Loucy (cell line): ENCODE data around the gene GRM2.

Source experiments
- H2AFZ ChIP-seq: fragments of 200-600 bp; sonication (generic); 2 replicates; pipeline ENCODE4 v1.6.0; 2016; ENCODE audit warnings: antibody characterized with exemption, mild to moderate bottlenecking, low read length, moderate library complexity
- H3F3A ChIP-seq: fragments of 200-600 bp; 2 replicates; pipeline ENCODE4 v1.6.0; 2016; ENCODE audit warnings: antibody characterized with exemption, low read depth, mild to moderate bottlenecking
- H3K27me3 ChIP-seq: fragments of 200-600 bp; sonication (generic); 2 replicates; pipeline ENCODE4 v1.6.1; 2014; ENCODE audit warnings: low read length, mild to moderate bottlenecking; ENCODE audit not compliant: insufficient read depth, poor library complexity, severe bottlenecking
- H3K36me3 ChIP-seq: fragments of 200-600 bp; sonication (generic); 2 replicates; pipeline ENCODE4 v1.6.1; 2016; ENCODE audit warnings: low read length; ENCODE audit not compliant: insufficient read depth
- H3K4me1 ChIP-seq: fragments of 200-600 bp; sonication (generic); 2 replicates; pipeline ENCODE4 v1.5.1; 2014; ENCODE audit warnings: low read length, mild to moderate bottlenecking; ENCODE audit not compliant: insufficient read depth, poor library complexity, severe bottlenecking
- H3K4me2 ChIP-seq: fragments of 200-600 bp; sonication (generic); 2 replicates; pipeline ENCODE4 v1.6.0; 2014; ENCODE audit warnings: antibody characterized with exemption, low read length, low read depth, mild to moderate bottlenecking; ENCODE audit not compliant: poor library complexity, severe bottlenecking
- H3K4me3 ChIP-seq: fragments of 200-600 bp; sonication (generic); 2 replicates; pipeline ENCODE4 v1.5.1; 2014; ENCODE audit warnings: low read length, mild to moderate bottlenecking, mixed read lengths; ENCODE audit not compliant: poor library complexity, severe bottlenecking
- H3K79me2 ChIP-seq: fragments of 200-600 bp; sonication (generic); 2 replicates; pipeline ENCODE4 v1.6.1; 2014; ENCODE audit warnings: low read length; ENCODE audit not compliant: insufficient read depth
- H3K9ac ChIP-seq: fragments of 200-600 bp; sonication (generic); 2 replicates; pipeline ENCODE4 v1.6.0; 2014; ENCODE audit warnings: mild to moderate bottlenecking, low read depth, low read length, moderate library complexity; ENCODE audit not compliant: poor library complexity, severe bottlenecking
- H3K9me2 ChIP-seq: fragments of 200-600 bp; sonication (generic); replicated peaks from 2 replicates; pipeline ENCODE4 v1.6.1; 2016; ENCODE audit warnings: low read depth, low read length, mixed read lengths
- H3K9me3 ChIP-seq: fragments of 200-600 bp; sonication (generic); 2 replicates; pipeline ENCODE4 v1.6.1; 2014; ENCODE audit warnings: mild to moderate bottlenecking, antibody characterized with exemption, low read length, low read depth; ENCODE audit not compliant: insufficient read depth
- H4K20me1 ChIP-seq: fragments of 200-600 bp; sonication (generic); 2 replicates; pipeline ENCODE4 v1.6.0; 2014; ENCODE audit warnings: antibody characterized with exemption, low read length, mild to moderate bottlenecking; ENCODE audit not compliant: insufficient read depth, poor library complexity, severe bottlenecking
- CTCF ChIP-seq: fragments of 200-600 bp; sonication (generic); conservative IDR thresholded peaks from 2 replicates; pipeline ENCODE4 v1.5.1; 2014; ENCODE audit warnings: mild to moderate bottlenecking, antibody characterized with exemption, low read length
- EZH2phosphoT487 ChIP-seq: fragments of 200-600 bp; IDR thresholded peaks from 2 replicates; pipeline ENCODE4 v1.6.1; 2018; ENCODE audit warnings: antibody characterized with exemption, mild to moderate bottlenecking, moderate library complexity, borderline replicate concordance

Gene GRM2

GRCh38 chr3:51718547-51719409 lies 11.9 kb downstream of the GRM2 start:
- Histone ChIP-seq H3K9ac (no peak overlapping the region), H2AFZ (no peak overlapping the region)

GRCh38 chr3:51719410-51720025 lies 12.7 kb downstream of the GRM2 start:
- Histone ChIP-seq H3K79me2 (no peaks in the 10 kb centered on the region), H3K27me3 (no peaks in the 10 kb centered on the region), H3K4me2 (peak overlapping the region; percentile 9), H3K9ac (no peak overlapping the region), H3K9me3 (no peaks in the 10 kb centered on the region), H3K4me1 (peaks cover 20% of the 10 kb centered on the region), H4K20me1 (no peaks in the 10 kb centered on the region), H3K9me2 (no peaks in the 10 kb centered on the region), H3K36me3 (no peaks in the 10 kb centered on the region), H3F3A (no peaks in the 10 kb centered on the region), H3K4me3 (no peak overlapping the region), H2AFZ (peak overlapping the region; percentile 74; the same call in 1 of the 2 replicates)
- TF ChIP-seq CTCF (peak; percentile 8), EZH2phosphoT487 (no peak)

More at GRCh38 chr3:51718547-51719409, 11.9 kb downstream of the GRM2 start:
- peaks cover 20% of the 10 kb centered on the region for H3K4me1 ChIP-seq
- no peaks in the 10 kb centered on the region for H3F3A ChIP-seq
- no peaks in the 10 kb centered on the region for H3K27me3 ChIP-seq
- no peaks in the 10 kb centered on the region for H4K20me1 ChIP-seq
- TF ChIP-seq EZH2phosphoT487 (no peak), CTCF (peak; percentile 99)
- no peak overlapping the region for H3K4me3 ChIP-seq
- H3K9me3 ChIP-seq = no peaks in the 10 kb centered on the region
- H3K9me2 ChIP-seq = no peaks in the 10 kb centered on the region
- H3K4me2 ChIP-seq = peak overlapping the region; percentile 9
- H3K36me3 ChIP-seq = no peaks in the 10 kb centered on the region
- H3K79me2 ChIP-seq = no peaks in the 10 kb centered on the region

- H3K9me3 ChIP-seq = no peaks in the 10 kb centered on the region
- no peak overlapping the region for H3K4me2 ChIP-seq
- H2AFZ ChIP-seq = peak overlapping the region; percentile 84
- H3K9ac ChIP-seq = no peak overlapping the region
- no peak overlapping the region for H3K4me3 ChIP-seq
- H3K9me2 ChIP-seq = no peaks in the 10 kb centered on the region
- no peak for TF ChIP-seq EZH2phosphoT487
- TF ChIP-seq CTCF = no peak
- no peaks in the 10 kb centered on the region for H3F3A ChIP-seq
- peaks cover 20% of the 10 kb centered on the region for H3K4me1 ChIP-seq
- no peaks in the 10 kb centered on the region for H3K79me2 ChIP-seq
- no peaks in the 10 kb centered on the region for H3K36me3 ChIP-seq
- H4K20me1 ChIP-seq = no peaks in the 10 kb centered on the region
- H3K27me3 ChIP-seq = no peaks in the 10 kb centered on the region
Measured at GRCh38 chr3:51720292-51721061, 13.6 kb downstream of the GRM2 start.
